Midbrain (tissue), 1 donor: ENCODE measurements around the gene LRRC4B.

Experiments
- DNase-seq: peaks from one replicate; lab custom pipeline; 2025; lab: John Stamatoyannopoulos, UW

The LRRC4B gene

DNA sequence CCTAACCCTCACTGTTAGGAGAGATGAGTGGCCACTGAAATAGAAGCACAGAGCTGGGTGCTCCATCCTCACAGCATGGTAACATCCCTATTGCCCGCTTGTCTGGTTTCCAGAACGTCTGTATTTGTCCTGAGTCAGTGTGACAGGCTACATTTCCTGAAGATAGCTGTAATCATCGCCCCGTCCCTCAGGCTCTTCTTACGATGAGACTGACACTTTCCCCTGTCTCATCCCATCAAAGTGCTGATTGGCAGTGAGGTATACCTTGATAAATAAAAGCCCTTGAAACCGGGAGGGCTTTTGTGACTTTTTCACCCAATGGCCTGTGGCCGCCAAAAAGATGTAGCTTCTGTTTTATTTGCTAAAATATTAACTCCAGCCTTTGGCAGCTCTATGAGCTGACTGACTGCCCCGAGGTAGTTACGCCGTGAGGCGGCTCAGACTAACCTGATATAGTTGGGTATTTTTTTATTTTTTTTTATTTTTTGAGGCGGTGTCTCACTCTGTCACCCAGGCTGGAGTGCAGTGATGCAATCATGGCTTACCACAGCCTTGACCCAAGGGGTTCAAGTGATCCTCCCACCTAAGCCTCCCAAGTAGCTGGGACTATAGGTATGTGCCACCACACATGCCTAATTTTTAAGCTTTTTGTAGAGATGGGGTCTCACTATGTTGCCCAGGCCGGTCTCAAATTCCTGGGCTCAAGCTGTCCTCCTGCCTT lies 5.7 kb upstream of the LRRC4B start:
- DNase-seq, result no peak

DNA sequence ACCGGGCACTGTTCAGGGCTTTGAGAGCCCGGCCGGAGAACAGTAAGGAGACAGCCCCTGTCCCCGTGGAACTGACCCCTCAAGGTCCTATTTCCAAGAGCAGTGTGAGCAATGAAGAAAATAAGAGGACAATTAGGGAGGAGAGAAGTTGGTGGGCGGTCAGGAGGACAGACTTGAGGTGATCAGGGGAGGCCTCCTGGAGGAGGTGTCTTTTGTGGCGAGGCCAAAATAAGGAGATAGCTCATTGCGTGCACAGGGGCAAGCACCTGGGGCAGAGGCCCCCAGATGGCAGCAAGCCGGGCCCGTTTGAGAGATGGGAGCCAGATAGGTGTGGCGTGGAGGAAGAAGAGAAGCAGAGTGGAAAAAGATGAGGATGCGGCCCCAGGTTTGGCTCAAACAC lies 2.8 kb upstream of the LRRC4B start:
- no peak for DNase-seq

- no peak for DNase-seq
Measured at GRCh38 chr19:50569938-50570540, 1.8 kb upstream of the LRRC4B start.

DNA sequence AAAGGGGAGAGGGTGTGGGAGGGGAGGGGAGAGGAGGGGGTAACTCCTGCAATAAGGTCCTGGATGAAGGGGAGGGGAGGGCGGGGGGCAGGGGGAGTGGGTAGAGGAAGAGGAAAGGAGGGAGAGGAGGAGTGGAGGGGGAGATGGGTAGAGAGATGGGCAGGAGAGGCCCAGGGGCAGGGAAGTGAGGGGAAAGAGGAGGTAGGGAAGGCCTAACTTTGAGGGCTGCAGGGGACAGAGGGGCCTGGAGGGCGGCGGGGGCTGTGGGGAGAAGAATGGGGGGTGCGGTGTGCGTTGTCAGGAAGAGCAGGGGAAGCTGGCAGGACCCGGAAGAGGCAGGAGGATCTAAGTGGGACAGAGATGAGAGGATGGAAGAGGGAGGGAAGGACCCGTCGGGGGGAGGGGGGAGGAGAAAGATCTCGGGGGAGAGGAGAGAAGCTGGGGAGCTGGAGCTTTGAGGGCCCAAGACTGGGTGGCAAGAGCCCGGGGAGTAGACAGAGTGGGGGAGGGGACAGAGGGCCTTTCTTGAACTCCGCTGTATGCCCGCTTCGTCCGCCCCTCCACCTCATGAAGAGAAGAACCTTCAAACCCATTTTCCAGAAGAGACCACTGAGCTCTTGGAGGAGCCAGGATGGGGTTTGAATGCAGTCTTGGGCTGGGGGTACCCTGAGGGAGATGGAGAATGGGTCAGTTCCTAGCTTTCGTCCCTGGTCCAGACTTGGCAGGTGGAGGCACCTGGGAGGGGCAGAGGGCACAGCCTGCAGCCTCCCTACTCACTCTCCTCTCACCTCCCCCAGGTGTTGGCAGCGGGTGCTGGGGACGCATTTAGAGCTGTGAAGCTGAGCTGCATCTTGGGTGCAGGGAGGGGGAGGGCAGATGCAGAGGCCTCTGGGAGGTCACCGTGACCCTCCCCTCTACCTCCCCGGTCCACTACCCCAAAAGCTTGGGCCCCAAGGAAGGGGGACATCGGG lies 778 bp upstream of the LRRC4B start:
- DNase-seq, result no peak

GRCh38 chr19:50567052-50567841 lies 988 bp downstream of the LRRC4B start:
- DNase-seq, result peak; percentile 49

DNA sequence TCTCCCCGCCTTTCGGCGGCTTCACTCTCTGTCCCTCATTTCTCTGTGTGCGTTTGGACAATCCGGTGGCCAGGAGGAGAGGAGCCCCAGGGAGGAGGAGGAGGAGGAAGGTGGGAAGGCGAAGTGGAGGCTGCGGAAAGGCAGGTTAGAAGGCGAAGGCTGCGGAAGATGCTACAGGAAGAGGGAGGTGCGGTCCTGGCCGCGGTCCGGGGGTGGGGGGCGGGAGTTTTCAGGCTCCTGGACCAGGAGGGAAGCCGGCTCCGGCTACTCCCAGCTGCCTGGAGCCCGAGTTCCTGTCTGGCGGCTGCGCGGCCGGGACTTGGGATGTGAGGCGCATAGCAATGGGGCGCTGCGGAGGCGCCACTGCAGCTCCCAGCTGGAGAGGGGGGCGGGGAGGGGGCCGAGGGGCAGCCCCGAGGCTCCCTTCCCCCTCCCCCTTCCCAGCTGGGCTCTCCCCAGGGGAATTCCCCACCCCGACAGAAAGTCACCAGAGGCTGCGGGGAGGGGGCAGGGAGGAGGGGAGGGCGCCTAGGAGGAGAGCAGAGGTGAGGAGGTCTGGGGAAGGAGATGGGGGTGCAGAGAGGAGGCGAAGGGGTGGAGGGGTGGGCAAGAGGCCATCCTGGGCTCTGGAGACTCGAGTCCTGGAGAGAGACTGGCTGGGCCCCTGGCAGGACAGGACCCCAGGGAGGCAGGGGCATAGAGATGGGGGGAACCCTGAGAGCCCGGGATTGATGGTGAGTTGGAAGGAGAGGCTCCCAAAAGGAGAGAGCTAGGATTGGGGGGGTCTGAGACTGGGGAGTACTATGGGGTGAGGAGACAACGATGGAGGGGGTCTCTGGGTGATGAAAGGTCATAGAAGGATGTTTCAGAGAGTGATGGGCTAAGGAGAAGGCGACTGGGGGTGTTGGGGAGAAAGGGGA lies 2.0 kb downstream of the LRRC4B start:
- DNase-seq, result peak; percentile 74

DNA sequence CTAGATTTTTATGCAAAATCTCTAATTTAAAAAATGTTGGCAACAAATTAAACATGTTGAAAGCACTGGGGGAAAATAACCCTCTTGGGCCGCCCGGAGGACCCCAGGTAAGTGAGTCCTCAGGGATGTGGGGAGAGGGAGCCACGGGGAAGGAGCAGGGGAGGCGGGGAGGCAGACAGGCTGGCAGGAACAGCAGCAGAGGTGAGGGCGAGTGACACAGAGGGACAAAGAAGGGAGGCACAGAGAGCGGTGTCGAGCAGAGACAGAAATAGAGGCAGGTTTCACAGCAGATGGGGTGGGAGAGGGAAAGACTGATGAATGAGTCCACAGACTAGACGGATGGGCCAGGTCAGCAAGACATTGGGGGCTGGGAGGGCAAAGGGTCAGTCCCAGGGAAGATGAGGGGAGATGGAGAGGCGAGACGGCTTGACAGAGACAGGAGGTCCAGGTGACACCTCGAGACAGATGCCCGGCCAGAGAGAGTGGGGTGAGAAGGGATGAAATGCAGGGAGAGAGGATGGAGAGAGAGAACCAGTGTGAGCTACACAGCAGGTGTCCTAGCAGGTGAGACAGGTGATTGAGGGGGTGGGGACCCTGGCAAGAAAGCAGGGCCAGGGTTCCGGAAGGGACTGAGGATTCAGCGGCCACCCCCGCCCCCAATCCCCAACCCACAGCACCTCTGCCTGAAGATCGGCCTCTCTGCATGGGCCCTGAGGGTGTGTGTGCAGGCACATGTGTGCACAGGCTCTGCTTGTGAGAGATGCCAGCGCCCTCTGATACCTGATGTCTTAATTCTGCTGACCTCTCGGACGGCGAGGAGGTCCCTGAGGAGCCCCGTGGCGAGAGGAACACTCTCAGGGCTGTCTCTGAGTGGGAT lies 3.8 kb downstream of the LRRC4B start:
- no peak for DNase-seq

- DNase-seq, result no peak
Measured at GRCh38 chr19:50563597-50563996, 4.6 kb downstream of the LRRC4B start.

- no peak for DNase-seq
Measured at GRCh38 chr19:50562996-50563395, 5.2 kb downstream of the LRRC4B start.

- DNase-seq, result no peak
Measured at GRCh38 chr19:50562329-50562728, 5.9 kb downstream of the LRRC4B start.

DNA sequence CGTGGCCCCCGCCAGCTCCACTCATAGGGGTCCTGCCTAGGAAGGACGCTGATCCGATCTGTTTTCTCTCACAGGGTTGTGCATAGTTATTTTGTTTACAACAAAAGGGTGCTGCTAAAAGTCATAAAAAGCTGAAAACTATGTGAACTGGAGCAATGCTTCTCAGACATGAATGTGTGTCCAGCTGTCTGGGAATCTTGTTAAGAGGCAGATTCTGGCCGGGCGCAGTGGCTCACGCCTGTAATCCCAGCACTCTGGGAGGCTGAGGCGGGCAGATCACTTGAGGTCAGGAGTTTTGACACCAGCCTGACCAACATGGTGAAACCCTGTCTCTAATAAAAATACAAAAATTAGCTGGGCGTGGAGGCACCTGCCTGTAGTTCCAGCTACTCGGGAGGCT lies 8.6 kb downstream of the LRRC4B start:
- no peak for DNase-seq

DNA sequence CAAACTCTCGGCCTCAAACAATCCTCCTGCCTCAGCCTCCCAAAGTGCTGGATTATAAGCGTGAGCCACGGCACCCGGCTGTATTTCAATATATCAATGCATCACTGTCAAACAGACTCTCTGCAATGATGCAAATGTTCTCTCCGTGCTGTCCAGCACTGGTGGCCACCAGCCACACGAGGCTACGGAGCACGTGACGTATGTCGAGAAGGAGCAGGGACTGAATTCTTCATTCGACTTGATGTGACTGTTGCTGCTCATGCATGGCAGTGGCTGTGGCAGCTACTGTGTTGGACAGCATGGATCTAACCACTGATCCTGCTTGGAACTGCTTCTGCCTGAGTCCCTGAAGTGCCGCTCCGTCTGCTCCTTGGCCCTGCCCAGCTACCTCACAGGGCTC lies 9.8 kb downstream of the LRRC4B start:
- no peak for DNase-seq

GRCh38 chr19:50558039-50558438 lies 10.2 kb downstream of the LRRC4B start:
- no peak for DNase-seq

GRCh38 chr19:50557009-50557613 lies 11.1 kb downstream of the LRRC4B start:
- no peak for DNase-seq

- DNase-seq, result peak; percentile 83
Measured at GRCh38 chr19:50556282-50557008, 11.8 kb downstream of the LRRC4B start.

- no peak for DNase-seq
Measured at GRCh38 chr19:50555450-50556281, 12.6 kb downstream of the LRRC4B start.

DNA sequence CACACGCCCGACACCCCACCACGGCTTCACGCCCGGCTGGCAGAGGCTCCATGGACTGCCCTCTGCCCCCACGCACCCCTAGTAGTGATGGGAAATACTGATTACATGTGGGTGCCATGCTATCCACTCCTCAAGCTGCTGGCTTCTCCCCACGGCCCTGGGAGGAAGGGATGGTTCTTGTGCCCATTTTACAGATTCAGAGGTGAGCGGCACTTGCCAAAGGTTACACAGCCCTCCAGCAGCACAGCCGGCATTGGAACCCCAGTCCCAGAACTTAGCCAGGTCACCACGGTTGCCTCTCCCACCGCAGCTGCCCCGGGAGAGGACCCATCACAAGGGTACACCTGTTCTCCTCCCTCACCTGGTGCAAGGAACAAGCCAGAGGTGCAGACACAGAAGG lies 13.2 kb downstream of the LRRC4B start:
- no peak for DNase-seq

GRCh38 chr19:50554212-50554611 lies 14.0 kb downstream of the LRRC4B start:
- no peak for DNase-seq
